Cardiac muscle cell (in vitro differentiated cells and primary cell): Measurements from ENCODE around the gene CPT1C. TPM values are rescaled to one million over a fixed set of nuclear protein-coding genes. Genes with fewer than 3 reads are reported as not detected.

Experiments used
- DNase-seq, 2 donors: peaks; one replicate each; pipeline versions ENCODE4 v3.0.0 to v3.0.0-alpha.2; 2010 to 2017; ENCODE audit warnings: low read depth in 1 of 2, low spot score in 1 of 2
- H3K27ac ChIP-seq: fragments of 200-600 bp; sonication (generic); 2 replicates; pipeline ENCODE4 v1.5.1; 2016
- H3K27me3 ChIP-seq: fragments of 200-600 bp; sonication (generic); 2 replicates; pipeline ENCODE4 v1.6.0; 2016; ENCODE audit warnings: control low read depth
- H3K36me3 ChIP-seq: fragments of 200-600 bp; sonication (generic); 2 replicates; pipeline ENCODE4 v1.5.1; 2016; ENCODE audit warnings: control low read depth
- H3K4me1 ChIP-seq: fragments of 200-600 bp; sonication (generic); 2 replicates; pipeline ENCODE4 v1.8.1; 2017; ENCODE audit warnings: low read depth, mild to moderate bottlenecking, mixed run types
- H3K4me3 ChIP-seq: fragments of 200-600 bp; sonication (generic); 2 replicates; pipeline ENCODE4 v1.5.1; 2016; ENCODE audit warnings: mild to moderate bottlenecking
- H3K9me3 ChIP-seq: fragments of 200-600 bp; sonication (generic); 2 replicates; pipeline ENCODE4 v1.5.1; 2017; ENCODE audit warnings: low read depth, mild to moderate bottlenecking, control low read depth
- polyA plus RNA-seq: library from polyadenylated mRNA; unstranded; fragments of >200 nt; fragmentation: Nextera tagmentation; extraction: Ambion mirVana; gene quantifications from 2 replicates; pipeline ENCODE4 v1.2.1, GENCODE V29; 2016
- total RNA-seq: library from RNA; depleted of rRNA; stranded (reverse); fragments of >200 nt; gene quantifications from 2 replicates; pipeline ENCODE4 v1.2.3, GENCODE V29; 2016
- TF ChIP-seq, protein P1 (sequence below): IDR thresholded peaks from 2 replicates; pipeline ENCODE4 v1.5.1; 2012; ENCODE audit warnings: low read depth, mild to moderate bottlenecking, low read length

Gene CPT1C
- total and polyA plus RNA-seq, 2 experiments from 2014 or later: 31.7 to 33.8 TPM

DNA sequence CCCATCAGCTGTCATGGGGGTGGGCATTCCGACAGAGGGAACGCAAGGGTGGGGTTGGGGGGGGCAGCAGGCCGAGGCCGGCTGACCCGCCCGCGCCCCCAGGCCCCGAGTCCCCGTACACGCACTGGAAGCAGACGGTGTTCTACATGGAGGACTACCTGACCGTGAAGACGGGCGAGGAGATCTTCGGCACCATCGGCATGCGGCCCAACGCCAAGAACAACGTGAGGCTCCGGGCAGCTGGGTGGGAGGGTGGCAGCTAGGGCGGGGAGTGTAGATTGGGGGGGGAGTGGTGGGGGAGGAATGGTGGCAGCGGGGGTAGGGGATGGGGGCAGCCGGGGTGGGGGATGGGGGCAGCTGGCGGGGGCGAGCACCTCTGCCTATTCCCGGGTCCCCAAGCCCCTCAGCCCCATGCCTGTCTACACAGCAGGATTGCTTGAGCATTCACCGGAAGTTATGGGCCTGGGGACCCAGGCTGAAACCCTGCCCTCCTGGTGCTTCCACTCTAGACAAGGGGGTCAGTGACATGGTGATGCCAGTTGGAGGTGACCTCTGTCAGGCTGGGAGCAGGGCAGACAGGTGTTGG, 4.3 kb upstream of the CPT1C start:
- H3K36me3 ChIP-seq: peaks cover 35% of the 10 kb centered on the region
- no peak overlapping the region for H3K27ac ChIP-seq
- DNase-seq: no peak
- H3K9me3 ChIP-seq: no peaks in the 10 kb centered on the region
- H3K4me1 ChIP-seq: peaks cover 1% of the 10 kb centered on the region
- no peak overlapping the region for H3K4me3 ChIP-seq
- TF ChIP-seq, protein P1, sequence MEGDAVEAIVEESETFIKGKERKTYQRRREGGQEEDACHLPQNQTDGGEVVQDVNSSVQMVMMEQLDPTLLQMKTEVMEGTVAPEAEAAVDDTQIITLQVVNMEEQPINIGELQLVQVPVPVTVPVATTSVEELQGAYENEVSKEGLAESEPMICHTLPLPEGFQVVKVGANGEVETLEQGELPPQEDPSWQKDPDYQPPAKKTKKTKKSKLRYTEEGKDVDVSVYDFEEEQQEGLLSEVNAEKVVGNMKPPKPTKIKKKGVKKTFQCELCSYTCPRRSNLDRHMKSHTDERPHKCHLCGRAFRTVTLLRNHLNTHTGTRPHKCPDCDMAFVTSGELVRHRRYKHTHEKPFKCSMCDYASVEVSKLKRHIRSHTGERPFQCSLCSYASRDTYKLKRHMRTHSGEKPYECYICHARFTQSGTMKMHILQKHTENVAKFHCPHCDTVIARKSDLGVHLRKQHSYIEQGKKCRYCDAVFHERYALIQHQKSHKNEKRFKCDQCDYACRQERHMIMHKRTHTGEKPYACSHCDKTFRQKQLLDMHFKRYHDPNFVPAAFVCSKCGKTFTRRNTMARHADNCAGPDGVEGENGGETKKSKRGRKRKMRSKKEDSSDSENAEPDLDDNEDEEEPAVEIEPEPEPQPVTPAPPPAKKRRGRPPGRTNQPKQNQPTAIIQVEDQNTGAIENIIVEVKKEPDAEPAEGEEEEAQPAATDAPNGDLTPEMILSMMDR: no peak
- no peaks in the 10 kb centered on the region for H3K27me3 ChIP-seq

DNA sequence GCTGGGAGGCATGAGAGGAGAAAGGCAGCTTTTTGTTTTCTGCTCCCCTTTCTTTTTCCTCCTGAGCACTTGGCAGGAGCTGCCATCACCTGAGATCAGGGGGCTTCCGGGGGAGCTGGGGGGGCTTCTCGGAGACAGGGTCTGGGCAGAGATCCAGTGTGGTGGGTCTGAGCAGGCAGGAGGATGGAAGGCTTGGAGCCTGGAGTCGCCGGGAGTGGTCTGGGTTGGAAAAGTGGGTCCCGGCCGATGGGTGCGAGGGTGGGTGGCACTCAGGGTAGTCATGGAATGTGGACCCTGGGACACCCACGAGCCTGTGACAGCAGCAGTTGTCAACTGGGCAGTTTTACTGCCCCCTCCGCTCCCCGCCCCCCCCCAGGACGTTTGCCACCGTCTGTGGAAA, 3.8 kb upstream of the CPT1C start:
- TF ChIP-seq, protein P1: no peak
- peaks cover 31% of the 10 kb centered on the region for H3K36me3 ChIP-seq
- H3K9me3 ChIP-seq: no peaks in the 10 kb centered on the region
- DNase-seq: no peak
- peaks cover 4% of the 10 kb centered on the region for H3K4me1 ChIP-seq
- H3K4me3 ChIP-seq: no peak overlapping the region
- no peak overlapping the region for H3K27ac ChIP-seq
- no peaks in the 10 kb centered on the region for H3K27me3 ChIP-seq

DNA sequence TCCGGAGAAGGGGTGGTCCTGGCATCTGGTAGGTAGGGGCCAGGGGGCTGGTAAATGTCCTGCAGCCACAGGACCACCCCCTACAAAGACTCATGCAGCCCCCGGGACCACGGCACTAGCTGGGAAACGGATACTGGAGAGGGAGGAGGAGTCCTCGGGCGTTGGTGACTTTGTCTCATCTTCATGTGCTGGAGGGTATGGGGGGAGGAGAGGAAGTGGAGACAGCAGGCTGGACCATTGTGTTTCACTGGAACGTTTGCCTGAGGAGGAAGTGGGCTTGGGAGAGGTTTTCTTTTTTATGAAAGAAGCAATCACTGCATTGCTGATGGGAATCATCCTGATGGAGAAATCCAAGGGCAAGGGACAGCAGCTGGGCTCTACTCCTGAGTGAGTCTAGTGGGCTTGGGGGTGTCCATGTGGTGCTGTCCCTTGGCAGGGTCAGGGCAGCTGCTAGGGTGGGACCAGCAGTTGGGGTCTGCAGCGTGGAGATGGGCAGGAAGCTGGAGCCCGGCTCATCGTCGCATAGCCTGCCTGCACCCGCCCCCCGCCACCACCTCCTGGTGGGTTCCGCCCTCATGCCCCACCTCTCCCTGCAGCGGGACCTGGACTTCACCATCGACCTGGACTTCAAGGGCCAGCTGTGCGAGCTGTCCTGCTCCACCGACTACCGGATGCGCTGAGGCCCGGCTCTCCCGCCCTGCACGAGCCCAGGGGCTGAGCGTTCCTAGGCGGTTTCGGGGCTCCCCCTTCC, 3.2 kb upstream of the CPT1C start:
- no peak overlapping the region for H3K27ac ChIP-seq
- TF ChIP-seq, protein P1: no peak
- H3K9me3 ChIP-seq: no peaks in the 10 kb centered on the region
- no peak for DNase-seq
- H3K27me3 ChIP-seq: no peaks in the 10 kb centered on the region
- peaks cover 28% of the 10 kb centered on the region for H3K36me3 ChIP-seq
- peaks cover 4% of the 10 kb centered on the region for H3K4me1 ChIP-seq
- H3K4me3 ChIP-seq: no peak overlapping the region

DNA sequence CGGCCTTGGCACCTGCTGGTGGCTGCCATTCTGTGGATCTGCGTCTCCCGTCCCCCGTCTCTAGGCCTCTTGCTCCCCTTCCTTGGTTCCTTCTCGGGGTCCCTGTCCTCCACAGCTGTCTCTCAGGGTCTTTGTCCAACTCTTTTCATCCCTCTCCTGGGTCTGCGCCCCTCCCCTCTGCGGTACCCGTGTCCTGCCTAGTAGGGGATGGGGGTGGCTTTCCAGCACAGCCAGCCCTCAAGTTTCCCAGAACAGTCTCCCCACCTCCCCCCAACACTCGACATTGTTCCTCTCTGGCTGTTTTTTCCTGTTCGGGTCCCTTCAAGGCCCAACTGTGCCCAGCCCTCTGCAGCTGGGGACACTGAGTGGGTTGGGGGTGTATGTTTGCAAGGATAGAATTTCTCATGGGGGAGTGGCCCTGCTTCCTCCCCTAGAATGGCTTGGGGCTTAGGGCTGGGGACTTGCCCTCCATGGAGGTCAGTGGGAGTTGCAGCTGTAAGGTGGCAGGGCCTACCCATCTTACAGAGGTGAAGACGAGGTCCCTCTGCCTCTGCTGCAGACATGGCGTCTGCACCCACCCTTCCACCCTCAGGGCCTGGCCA, 2.3 kb upstream of the CPT1C start:
- H3K9me3 ChIP-seq: no peaks in the 10 kb centered on the region
- TF ChIP-seq, protein P1: no peak
- H3K4me3 ChIP-seq: no peak overlapping the region
- H3K27me3 ChIP-seq: no peaks in the 10 kb centered on the region
- peaks cover 23% of the 10 kb centered on the region for H3K36me3 ChIP-seq
- peak overlapping the region; percentile 57 for H3K27ac ChIP-seq
- peaks cover 4% of the 10 kb centered on the region for H3K4me1 ChIP-seq
- DNase-seq: no peak

DNA sequence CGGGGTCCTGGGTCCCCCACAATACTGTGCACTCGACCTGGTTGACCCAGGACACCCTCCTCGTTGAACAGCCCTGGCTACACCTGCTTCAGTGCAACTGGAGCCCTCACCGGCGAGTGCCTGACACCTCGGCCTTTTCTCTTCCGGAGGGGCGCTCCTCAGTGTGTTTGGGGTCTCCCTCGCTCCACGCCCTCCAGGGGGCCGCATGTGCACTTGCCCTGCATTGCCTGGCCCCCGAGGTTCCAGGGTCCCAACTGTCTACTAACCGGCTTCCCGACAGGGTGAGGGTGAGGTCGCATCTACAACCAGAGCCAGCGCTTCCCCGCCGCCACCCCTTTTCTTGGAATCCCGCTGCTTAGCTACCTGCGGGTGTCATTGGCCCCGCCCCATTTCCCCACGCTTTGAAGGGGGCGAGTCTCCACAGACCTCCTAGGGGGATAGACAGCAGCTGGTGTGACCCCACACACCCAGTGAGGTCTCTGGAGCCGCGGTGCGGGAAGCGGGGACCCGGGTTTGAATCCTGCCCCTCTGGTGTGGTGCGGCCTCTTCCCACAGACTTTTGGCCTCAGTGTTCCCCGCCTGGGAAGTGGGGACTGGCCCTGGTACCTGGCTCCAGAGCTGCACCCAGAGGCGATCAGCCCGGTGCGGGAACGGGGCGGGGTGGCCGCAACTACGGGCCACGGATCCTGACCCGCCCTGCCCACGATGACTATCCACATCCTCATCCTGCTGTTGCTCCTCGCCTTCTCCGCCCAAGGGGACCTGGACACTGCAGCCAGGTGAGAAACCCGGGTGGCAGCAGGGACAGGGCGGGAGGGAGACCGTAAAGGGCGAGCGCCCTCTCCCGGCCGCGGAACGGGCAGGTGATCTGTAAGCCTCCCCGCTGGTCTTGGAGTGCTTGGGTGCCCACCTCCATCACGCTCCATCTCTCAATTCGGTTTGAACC, 1.5 kb upstream of the CPT1C start, which contains the start of gene ADM5:
Gene ADM5 (plus strand): TSS at position 462 of the 946 bp plus-strand sequence. CDS start 244 bp downstream, at position 706.
- Histone ChIP-seq H3K27me3 (no peaks in the 10 kb centered on the region), H3K27ac (peak within 1 kb of the TSS; percentile 57), H3K36me3 (peaks cover 15% of the 10 kb centered on the region), H3K9me3 (no peaks in the 10 kb centered on the region), H3K4me3 (peak within 1 kb of the TSS; percentile 25), H3K4me1 (peaks cover 4% of the 10 kb centered on the region)
- TF ChIP-seq, protein P1: peak; percentile 71
- peak; percentile 20 to 34 for DNase-seq
